ENCODE results near the gene FBLN1.

- TF ChIP-seq CTCF (IDR thresholded peaks at IDR 0.05; ENCODE audit: low read depth, low read length) (no peak), EZH2phosphoT487 (IDR thresholded peaks at IDR 0.05; ENCODE audit: low read depth) (no peak)
These were observed 100.3 kb downstream of the FBLN1 start for GRCh38 chr22:45602824-45603595.
